Measurements from ENCODE around the gene FAM78B.

FAM78B gene

DNA sequence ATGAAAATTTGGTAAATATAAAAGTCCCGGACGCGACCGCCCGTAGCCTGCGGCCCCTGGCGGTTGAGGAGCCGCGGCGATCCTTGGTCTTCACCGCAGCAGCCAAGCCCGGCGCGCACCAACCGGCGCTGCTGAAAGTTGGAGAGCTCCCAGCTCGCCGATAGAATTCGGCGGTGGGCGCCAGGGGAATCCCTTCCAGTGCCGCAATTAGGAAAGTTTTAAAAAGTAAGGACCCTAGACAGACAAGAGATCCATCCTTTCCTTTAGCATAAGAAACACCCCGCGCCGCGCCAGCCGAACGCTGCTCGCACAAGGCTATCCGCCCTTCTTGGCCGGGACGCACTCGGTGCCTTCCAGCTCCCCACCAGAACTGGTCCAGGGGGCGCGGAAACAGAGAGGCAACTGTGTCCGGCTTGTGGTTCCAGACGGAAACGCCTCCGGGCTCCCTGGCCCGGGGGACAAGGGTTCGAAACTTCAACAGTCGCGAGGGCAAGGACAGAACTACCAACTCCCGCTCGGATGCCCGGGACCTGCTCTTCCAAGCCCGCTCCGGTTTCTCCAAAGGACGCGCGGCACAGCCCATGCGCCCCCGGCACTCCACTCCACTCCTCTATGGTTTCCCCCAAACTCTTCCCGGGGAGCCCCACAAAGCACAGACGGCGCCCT is 1.7 kb downstream of the FAM78B start:
- no peak for DNase-seq (ENCODE audit: low read depth in 2 of 2)

DNA sequence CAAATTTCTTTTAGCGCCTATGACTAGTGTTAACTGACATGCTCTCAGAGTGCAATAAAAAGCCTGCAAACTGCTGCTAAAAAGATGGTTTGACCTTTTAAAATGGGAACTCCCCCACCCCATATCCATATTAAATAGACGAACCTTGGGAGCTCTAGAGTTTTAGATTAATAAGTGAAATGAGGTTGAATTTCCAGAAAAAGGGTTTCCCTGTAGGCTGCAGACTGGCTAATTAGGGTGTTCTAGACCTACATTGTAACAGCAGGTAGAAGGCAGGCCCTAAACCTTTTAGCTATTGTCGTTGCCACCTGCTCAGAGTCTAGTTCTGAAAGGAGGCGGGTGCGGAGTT is 2.2 kb downstream of the FAM78B start:
- DNase-seq (ENCODE audit: low read depth in 2 of 2), result no peak

DNA sequence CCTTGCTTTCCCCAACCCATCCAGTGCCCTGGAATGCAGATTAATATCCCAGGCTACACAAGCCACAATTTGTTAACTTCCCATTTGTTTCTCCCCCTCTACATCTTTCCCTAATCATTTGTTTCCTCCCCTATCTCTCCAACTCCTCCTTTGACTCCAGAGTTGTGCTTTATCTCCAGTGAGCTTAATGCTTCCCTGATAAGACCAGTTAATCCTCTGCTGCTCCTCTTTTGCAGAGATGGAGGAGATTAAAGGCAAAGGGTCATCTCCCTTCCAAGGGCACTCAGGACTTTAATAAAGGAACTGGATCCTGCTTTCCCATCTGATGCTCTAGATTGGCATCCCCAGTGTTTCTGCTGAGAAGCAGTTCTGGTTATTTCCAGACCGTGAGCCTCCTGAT is 7.1 kb downstream of the FAM78B start:
- no peak for DNase-seq (ENCODE audit: low read depth in 2 of 2)

DNA sequence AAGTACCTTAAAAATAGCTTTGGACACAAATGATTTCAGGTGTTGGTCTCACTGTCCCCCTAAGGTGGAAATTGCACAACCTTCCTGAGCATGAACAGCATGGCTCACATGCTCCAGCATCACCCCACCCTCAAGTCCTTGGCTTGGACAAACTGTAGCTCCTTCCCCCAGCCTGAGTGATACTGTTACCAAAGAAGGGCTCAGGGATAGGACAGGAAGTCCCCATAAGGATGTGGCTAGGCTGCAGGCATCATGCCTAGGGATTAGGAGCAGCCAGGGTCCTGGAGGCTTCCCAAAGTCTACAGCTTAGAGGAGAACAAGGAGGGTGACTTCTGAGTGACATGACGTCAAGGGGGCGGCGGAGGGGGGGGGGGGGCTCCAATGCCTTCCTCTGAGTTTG is 10.1 kb downstream of the FAM78B start:
- no peak for DNase-seq (ENCODE audit: low read depth in 2 of 2)

DNA sequence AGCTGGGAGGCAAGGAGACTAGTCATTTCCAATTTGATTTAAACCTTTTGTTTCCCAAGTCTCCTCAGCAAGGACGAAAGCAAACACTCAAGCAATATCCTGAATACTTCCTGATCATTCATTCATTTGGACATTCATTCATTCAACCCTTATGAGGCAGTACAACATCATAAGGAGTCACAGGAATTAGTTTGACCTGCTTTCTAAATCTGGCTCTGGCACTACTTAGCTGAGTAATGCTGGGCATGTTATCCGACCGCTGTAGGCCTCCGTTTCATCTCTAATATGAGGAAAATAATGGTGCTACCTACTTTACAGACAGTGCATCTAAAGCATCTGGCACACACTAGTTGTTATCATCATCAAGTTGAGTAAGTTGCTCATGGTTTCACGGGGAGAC is 11.7 kb downstream of the FAM78B start:
- DNase-seq (ENCODE audit: low read depth in 2 of 2), result no peak

DNA sequence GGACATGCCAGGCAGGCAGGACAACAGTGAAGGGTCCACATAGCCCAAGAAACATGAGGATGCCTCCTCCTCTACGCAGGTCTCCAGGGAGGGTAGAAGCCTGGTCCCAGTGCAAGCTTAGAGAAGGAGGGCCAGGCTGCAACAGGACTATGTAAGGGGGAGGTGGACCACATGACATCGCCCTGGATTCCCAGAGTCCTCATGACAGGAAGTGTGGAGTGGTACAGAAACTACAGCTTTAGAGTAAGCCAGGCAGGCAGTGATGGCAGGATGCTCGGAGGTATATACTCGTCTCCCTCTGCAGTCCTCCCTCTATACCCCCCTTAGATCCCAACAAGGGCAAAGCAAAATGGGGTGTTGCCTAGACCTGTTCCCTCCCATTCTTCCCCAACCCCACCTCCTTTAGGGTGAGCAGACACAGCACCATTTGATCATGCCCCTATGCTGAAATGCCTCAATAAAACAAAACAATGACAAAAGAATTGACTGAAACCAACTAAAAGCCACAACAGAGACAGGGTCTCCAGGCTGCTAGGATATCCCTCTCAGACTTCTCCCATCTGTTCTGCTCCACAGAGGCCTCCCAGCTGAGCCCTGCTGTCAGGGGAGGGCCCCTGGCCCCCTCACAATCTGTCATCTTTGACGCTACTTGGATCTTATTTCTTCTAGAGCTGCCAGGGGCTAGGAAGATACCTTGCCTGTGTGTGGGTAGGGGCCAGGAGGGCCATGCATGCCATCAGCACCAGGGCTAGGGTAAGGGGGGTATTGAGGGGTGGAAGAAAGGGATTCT is 13.1 kb downstream of the FAM78B start:
- no peak for DNase-seq (ENCODE audit: low read depth in 2 of 2)

DNA sequence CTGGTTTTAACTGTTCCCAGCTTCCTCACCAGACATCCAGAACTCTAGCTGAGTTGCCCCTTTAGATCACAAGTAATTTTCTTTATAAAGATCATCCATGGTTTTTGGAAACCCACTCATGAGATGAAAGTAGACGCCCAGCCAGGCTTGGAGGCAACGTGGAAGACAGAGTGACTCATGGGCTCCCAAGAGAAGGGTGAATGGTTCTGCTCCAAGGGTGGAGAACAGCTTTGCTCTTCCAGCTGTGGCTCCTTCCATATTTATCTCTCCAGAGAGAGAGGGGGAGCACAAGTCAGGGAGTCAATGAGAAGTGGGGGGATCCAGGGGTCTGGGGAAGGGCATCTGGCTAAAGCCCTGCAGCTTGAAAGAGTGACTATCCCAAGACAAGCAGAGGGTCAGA is 13.8 kb downstream of the FAM78B start:
- no peak for DNase-seq (ENCODE audit: low read depth in 2 of 2)

DNA sequence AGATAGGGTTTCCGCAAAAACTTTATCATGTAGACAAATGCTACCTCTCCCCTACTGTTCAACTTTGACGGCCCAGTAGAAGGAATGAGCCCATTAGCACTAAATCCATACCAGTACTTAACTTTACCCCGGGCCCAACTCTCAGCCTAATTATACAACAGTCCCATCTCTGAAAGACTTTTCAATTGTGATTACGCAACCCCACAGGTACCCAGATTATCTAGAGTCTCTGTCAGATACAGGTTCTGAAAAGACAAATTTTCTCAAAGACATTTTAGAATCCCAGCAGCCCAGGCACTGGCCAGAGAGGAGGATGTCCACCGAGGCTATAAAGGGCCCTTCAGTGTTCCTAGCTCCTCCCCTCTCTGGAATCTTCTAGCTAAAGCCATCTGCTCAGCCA is 15.0 kb downstream of the FAM78B start:
- DNase-seq (ENCODE audit: low read depth in 2 of 2), result no peak

DNA sequence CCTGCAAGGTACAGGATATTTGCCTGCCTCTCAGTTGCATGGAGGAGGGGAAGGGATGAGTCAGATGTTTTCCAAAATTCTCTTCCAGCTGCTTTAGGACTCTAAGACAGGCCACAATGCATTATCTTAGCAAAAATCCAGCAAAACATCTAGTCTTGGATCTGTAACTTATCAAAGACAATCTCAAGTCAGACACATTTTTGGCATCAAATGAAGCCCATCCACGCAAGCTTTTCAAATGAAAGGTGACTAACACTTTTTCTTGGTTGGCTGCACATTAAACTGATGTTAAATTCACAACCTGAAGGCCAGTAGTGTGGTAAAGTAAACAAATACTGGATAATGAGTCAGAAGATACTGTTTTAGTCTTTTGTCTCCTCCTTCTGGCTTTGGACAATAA is 21.3 kb downstream of the FAM78B start:
- no peak for DNase-seq (ENCODE audit: low read depth in 2 of 2)

DNA sequence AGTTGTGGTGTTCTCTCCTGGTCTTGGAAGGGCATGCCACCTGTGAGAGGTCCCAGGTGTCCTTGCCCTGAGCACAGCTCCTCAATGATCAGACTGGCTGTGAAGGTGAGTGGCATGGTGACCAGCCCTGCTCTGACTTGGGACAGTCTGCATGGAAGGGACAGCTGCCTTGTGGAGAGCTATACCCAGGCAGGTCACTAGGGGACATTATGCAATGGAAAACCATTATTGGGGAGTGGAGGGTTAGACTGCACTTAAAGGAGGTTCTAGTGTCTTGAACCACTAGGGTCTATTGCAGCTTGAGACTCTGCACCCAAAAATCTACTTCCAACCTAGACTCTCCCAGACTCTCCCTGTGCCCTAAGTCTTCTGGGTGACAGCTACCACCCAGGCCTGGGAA is 24.8 kb downstream of the FAM78B start:
- no peak for DNase-seq (ENCODE audit: low read depth in 2 of 2)

DNA sequence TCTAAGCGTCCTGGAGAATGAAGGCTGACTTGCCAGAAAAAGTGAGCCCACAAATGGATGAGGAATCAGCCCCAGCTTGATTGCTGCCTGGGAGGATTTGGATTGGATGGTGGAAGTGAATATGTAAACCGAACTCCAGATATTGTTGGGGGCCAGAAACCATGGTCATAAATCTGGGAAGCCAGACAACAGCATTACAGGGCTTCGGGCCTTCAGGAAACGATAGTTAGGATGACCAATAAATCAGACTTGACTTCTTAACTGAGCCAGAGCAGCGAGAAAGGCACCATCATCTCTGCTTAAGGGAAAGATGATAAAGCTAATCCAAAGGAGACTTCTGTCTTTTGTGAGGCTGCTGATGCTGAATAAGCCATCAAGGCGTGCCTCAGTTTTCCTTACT is 26.6 kb downstream of the FAM78B start:
- DNase-seq (ENCODE audit: low read depth in 2 of 2), result no peak

DNA sequence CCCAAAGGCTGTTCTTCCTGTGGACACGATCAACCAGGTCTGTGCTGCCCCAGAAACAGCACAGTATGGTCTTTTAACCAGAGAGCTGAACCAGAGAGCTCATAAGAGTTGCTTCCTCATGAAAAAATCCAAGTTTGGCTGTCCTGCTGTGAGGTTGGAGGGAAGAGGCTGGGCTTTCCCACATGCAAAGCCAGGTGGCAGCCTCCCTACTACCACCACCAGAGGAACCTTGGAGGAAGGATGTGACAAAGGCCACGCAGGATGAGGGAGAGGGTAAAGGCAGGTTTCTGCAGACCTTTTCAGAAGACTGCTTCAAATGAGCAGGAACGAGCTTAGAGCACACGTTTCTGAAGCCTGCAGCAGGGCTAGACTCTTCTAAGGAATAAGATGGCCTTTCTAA is 27.1 kb downstream of the FAM78B start:
- no peak for DNase-seq (ENCODE audit: low read depth in 2 of 2)

DNA sequence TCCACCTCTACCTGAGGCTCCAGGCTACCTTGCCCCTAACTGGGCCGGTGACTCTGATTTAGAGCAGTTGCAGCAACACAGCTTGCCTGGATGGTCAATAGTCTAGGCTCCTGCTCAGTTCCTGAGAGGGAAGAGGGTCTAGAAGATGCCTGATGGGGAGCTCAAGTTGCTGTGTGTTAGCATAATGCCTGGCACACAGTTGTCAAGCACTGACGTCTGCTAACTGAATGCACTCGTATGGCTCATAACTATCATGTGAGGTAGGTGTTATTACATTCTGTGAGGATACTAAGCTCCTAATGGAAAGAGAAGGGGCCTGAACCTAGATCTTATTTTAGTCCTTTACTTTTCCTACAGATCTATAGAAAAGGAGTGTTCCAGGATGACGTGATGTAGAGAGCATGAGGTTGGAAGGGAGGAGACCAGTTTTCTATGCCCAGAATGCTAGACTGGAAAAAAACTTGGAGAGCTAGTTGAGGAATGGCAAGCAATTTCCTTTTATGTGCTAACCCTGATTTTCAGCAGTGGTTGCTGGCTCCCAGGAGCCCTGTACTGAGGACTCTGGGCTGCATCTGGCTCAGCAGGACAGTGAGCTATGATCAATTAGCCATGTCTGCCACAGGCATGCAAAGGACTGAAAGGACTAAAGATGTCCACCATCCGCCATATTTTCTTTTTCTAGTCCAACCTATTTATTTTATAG is 30.0 kb downstream of the FAM78B start:
- DNase-seq (ENCODE audit: low read depth in 2 of 2), result no peak

DNA sequence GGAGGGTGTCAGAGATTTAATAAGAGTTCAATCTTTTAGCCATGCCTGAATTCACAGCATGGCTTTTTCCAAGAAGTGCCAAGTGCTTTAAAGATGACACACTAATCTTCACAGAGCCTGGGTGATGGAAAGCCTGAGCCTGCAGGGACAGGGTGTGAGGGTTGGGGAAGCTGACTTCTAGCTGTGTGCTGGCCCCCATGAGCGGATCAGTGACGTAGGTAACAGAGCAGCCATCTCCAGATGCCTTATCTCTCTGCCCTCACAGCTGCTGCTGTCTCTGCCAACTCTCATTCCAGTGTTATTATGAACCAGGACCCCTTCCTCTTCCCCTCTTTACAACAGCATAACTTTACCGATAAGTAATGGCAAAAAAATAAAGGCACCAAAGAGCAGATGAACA is 30.6 kb downstream of the FAM78B start:
- no peak for DNase-seq (ENCODE audit: low read depth in 2 of 2)

DNA sequence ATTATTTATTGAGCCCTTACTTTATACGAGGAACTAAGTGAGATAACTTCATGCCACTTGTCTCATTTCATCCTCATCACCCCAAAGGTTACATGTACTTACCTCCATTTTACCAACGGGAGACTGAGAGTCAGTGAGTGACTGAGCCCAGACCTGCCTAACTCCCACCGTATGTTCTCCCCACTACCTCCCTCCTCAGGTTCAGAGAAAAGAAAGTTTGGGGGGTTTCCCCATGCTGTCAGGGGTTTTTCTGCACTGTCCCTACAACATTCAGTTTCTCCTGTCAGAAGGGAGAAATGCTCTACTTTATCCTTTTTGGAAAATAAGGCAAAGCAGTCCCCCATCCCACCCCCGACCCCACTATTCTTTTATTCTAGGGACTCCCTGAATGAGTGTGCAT is 32.9 kb downstream of the FAM78B start:
- no peak for DNase-seq (ENCODE audit: low read depth in 2 of 2)

DNA sequence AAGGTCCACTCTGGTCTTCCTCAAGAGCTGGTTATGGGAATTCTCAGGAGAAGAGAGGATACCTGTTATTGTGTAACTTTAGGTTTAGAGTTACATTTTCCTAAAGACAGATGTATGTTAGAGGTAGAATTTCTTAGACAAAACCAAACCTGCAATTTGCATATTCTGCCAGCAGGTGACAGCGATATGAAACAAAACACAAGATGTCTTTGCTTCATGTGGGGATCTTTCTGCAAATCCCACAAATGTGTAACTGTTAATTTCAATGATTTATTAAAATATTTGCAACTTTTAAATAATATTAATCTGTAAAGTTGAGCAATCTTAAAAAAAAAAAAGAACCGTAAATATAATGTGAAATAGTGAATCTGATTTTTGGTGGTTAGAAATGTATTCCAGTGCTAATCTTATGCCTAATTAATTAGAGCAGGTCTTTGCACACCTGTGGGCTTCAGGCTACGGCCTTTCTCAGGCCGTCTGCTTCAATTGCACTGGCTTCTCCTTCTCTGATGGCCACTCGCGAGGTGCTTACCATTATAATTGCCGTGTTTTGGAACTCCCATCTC is 33.4 kb downstream of the FAM78B start:
- no peak for DNase-seq (ENCODE audit: low read depth in 2 of 2)

DNA sequence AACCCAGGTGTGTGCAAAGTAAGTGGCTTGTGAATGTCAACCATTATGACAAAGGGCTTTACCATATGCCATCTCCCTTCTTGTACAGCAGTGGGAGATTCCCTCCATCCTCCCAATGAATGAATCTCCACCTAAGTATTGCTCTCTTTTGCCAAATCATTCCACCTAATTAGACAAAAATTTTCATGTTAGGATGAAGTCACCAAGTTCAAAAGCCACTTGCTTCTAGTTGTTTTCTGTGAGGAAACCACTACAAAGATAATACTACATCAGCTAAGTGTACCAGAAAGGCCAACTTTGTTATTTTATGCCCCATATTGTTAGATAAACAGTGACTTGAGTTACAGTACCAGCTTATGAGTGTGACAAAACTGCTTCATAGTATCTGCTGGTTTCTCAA is 34.3 kb downstream of the FAM78B start:
- no peak for DNase-seq (ENCODE audit: low read depth in 2 of 2)

DNA sequence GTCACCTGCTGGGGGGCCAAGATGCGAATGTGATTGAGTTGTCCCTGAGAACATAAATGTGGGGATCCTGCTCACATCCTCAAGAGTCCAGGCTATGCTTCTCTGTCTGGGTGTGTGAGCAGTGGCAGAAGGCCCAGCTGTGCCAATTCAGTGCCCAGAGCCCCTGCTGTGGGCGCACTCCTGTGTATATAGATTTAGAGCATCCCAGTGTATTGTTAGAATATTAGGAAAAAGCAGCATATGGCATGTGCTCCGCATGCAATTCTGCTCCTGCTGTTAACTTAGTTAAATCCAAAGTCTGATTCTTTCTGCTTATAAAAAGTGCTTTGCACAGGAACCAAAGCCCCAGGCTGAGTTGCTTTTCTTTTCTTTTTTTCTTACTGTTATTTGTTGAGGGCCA is 37.8 kb downstream of the FAM78B start:
- DNase-seq (ENCODE audit: low read depth in 2 of 2), result no peak

DNA sequence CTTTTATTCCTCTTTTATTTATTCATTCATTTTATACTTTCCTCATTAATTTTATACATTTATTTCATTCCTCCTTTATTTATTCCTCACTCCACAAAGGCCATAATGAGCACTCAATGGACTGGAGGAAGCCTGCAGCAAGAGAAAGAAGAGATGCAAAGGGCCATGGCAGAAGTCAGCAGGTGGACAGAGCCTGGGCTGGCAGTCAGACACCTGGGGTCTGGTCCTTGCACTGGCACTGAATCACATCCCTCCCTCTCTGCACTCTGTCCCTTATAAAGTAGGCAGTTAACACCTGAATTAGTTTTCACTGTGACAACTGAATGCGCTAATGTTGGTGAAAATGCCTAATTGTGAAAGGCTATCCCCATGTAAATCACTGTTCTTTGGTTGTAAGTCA is 38.6 kb downstream of the FAM78B start:
- DNase-seq (ENCODE audit: low read depth in 2 of 2), result no peak

DNA sequence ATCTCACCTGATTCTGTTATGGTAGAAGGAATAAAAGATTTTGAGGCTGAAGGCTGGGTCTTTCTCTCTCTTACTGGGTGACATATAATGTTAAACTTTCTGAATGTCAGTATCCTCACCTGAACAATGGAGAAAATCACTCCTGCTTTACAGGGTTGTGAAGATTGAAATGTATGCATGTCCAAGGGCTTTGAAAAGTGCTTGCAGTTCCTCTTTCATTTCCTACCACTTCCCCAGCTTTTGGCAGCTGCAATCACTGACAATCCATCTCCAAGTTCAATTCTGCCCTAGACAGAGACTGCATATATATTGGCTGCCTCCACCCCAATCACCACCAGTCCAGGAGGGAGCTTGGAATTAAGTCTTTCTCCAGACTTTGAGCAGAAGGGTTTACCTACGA is 39.8 kb downstream of the FAM78B start:
- DNase-seq (ENCODE audit: low read depth in 2 of 2), result no peak

DNA sequence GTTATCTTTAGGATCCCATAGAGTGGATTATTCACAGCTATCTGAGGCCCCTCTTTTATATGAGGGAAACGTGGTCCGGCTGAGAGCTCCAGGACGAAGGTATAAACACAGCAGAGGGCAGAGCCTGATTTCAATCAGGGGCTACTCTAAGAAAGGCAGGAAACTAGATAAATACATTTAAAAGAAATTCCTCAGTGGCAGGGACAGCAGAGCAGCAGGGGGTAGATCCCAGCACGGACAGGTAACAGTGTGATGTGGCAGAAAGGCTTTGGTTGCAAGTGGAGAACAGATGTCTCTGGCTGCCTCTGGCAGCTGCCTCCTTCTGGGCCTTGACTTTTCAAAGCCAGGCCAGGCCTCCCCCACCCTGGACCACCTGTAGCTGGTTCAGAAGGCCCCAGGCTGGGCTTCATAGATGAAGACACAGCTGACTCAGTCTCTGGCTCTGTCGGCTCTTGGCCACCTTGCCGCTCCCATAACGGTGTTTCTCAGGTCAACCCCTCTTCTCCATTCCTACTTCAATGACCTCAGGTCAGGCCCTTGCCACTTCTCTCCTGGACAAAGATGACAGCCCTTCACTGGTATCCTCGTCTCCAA is 43.8 kb downstream of the FAM78B start:
- DNase-seq (ENCODE audit: low read depth in 2 of 2), result no peak

DNA sequence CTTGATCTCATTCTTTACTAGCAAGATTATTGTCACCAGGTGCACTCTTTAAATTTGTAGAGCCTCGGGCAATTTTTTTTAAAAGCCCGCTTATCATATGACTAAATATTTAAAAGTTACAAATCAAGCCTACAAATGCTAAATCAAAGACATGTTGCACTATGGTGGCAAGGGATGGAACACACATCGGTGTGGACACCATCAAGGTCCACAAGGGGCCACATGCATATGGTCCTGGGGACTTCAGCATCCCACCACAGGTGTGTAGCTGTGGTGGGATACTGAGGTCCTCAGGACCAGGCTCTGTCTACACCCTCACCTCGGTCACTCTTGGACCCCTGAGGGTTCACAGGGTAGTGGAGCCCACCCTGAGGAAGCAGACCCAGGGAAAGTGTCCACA is 45.8 kb downstream of the FAM78B start:
- DNase-seq (ENCODE audit: low read depth in 2 of 2), result no peak

DNA sequence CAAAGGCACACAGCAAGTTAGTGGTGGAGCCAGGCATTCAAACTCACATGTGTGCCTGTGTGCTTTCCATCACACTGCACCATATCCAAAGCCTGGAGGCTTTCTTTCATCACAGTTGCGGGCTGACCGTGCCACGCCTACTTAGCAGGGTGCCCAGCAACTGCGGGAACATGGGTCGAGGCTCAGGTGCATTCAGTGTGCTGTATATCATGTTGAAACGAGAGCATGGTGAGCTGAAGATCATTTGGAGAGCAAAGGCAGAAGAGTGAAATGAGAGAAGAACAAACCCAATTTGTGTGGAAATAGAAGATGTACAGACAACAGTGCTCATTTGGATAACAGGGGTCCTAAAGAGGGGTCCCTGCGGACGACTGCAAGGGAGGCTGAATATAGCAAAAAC is 46.5 kb downstream of the FAM78B start:
- DNase-seq (ENCODE audit: low read depth in 2 of 2), result no peak
